DMS79 treated with DMSO at 0.1 percent for 48 hours (cell line): Measurements from ENCODE around the gene NR2C2.
"Not testable (repeated sequence)": the region's sequence is repeated elsewhere in the genome, so short reads cannot be mapped to it uniquely, and the experiment has no call there.

Experiments used
- DNase-seq: peaks from one replicate; lab custom pipeline; 2025; lab: John Stamatoyannopoulos, UW

NR2C2 gene

GRCh38 chr3:14947100-14947885 is at the start of gene NR2C2:
NR2C2 (plus strand) TSS chr3:14947583; CDS start chr3:15003915, 56,332 bp downstream.
- DNase-seq: peak; percentile 27

- DNase-seq: no peak
These were observed 48.5 kb upstream of the NR2C2 start for GRCh38 chr3:14898929-14899328.

GRCh38 chr3:14899993-14900618 is 47.3 kb upstream of the NR2C2 start:
- DNase-seq: no peak

- DNase-seq: no peak
These were observed 46.2 kb upstream of the NR2C2 start for GRCh38 chr3:14900881-14901873.

GRCh38 chr3:14902719-14903118 is 44.7 kb upstream of the NR2C2 start:
- DNase-seq: no peak

GRCh38 chr3:14903501-14903900 is 43.9 kb upstream of the NR2C2 start:
- not testable (repeated sequence) for DNase-seq

GRCh38 chr3:14905055-14905657 is 42.2 kb upstream of the NR2C2 start:
- DNase-seq: no peak

- no peak for DNase-seq
These were observed 40.9 kb upstream of the NR2C2 start for GRCh38 chr3:14906355-14906971.

GRCh38 chr3:14907043-14907966 is 40.1 kb upstream of the NR2C2 start:
- DNase-seq: no peak

GRCh38 chr3:14909250-14909649 is 38.1 kb upstream of the NR2C2 start:
- DNase-seq: no peak

- DNase-seq: no peak
These were observed 35.7 kb upstream of the NR2C2 start for GRCh38 chr3:14911651-14912050.

GRCh38 chr3:14913071-14913925 is 34.1 kb upstream of the NR2C2 start:
- DNase-seq: no peak

- DNase-seq: no peak
These were observed 33.2 kb upstream of the NR2C2 start for GRCh38 chr3:14913926-14914778.

GRCh38 chr3:14914779-14915117 is 32.6 kb upstream of the NR2C2 start:
- DNase-seq: no peak

GRCh38 chr3:14915636-14916222 is 31.7 kb upstream of the NR2C2 start:
- no peak for DNase-seq

GRCh38 chr3:14918356-14918860 is 29.0 kb upstream of the NR2C2 start:
- no peak for DNase-seq

- DNase-seq: no peak
These were observed 26.8 kb upstream of the NR2C2 start for GRCh38 chr3:14920536-14920935.

GRCh38 chr3:14921034-14921616 is 26.3 kb upstream of the NR2C2 start:
- peak; percentile 65 for DNase-seq
